HAP-1 (cell line): ENCODE measurements around the gene GRXCR2.
"Not testable (repeated sequence)": the region's sequence is repeated elsewhere in the genome, so short reads cannot be mapped to it uniquely, and the experiment has no call there.

Source experiments
- DNase-seq, 2 experiments: peaks; one replicate each; pipeline ENCODE4 v3.0.0-alpha.2; 2016 to 2020; ENCODE audit warnings: low spot score in 2 of 2
- H3K27me3 ChIP-seq: fragments of 250-450 bp; sonication (Bioruptor Pico); 2 replicates; pipeline ENCODE4 v1.5.1; 2020; ENCODE audit warnings: low read depth, mild to moderate bottlenecking, moderate library complexity
- H3K36me3 ChIP-seq: fragments of 250-450 bp; sonication (Bioruptor Pico); replicated peaks from 2 replicates; pipeline ENCODE4 v1.5.1; 2020; ENCODE audit warnings: mild to moderate bottlenecking
- H3K4me1 ChIP-seq: fragments of 250-450 bp; sonication (Bioruptor Pico); 2 replicates; pipeline ENCODE4 v1.5.1; 2020; ENCODE audit warnings: mild to moderate bottlenecking
- H3K4me3 ChIP-seq: fragments of 250-450 bp; sonication (Bioruptor Pico); 2 replicates; pipeline ENCODE4 v1.5.1; 2020; ENCODE audit warnings: mild to moderate bottlenecking, moderate library complexity
- H3K9me3 ChIP-seq: fragments of 250-450 bp; sonication (Bioruptor Pico); 2 replicates; pipeline ENCODE4 v1.5.1; 2020; ENCODE audit warnings: mild to moderate bottlenecking, moderate library complexity
- in situ Hi-C: fragments of 300-500 bp; cut with MboI; formaldehyde crosslinking; loops from 3 replicates; pipeline ENCODE4 v1.14.3; 2020; ENCODE audit warnings: low sequenced_read_pairs, inconsistent platforms, mixed read lengths

GRXCR2 gene

DNA sequence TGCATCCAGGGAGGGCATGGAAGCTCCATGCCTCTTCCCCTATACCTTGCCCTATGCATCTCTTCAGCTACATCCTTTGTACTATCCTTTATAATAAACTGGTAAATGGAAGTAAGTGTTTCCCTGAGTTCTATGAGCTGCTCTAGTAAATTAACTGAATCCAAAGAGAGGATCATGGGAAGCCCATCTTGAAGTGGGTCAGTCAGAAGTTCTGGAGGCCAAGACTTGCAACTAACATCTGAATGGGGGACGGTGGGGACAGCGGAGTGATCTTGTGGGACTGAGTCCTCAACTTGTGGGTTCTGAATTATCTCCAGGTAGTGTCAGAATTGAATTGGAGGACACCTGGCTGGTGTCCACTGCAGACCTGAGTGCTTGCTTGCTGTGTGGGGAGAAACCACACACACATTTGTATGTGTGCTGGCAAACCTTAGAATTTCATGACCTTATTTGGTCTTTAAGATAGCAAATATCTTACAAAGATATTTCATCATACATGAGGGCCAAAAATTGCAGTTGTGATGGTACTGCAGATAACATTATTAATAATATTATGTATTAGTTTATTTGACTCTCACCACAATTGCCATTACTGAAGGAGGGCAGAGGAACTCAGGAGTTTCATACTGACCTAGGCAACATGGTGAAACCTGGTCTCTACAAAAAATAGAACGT is 32.2 kb downstream of the GRXCR2 start:
- in situ Hi-C loops = loop anchor here (25.0 kb wide), 1 partner anchor 1603 kb away; no protein-coding TSS in a partner anchor
- no peaks in the 10 kb centered on the region for H3K9me3 ChIP-seq

GRCh38 chr5:145838276-145838675 is 34.5 kb downstream of the GRXCR2 start:
- H3K4me1 ChIP-seq = peaks cover 8% of the 10 kb centered on the region
- H3K36me3 ChIP-seq = no peaks in the 10 kb centered on the region
- in situ Hi-C loops = loop anchor here (10.0 to 25.0 kb wide), 2 partner anchors 207 to 1601 kb away; no protein-coding TSS in a partner anchor
- no peak for DNase-seq
- no peak overlapping the region for H3K4me3 ChIP-seq
- H3K9me3 ChIP-seq = no peaks in the 10 kb centered on the region
- H3K27me3 ChIP-seq = peaks cover 3% of the 10 kb centered on the region; the same call in 1 of the 2 replicates

More for the DNA sequence above, 32.2 kb downstream of the GRXCR2 start:
- no peak for DNase-seq
- no peak overlapping the region for H3K4me3 ChIP-seq
- H3K27me3 ChIP-seq = peaks cover 3% of the 10 kb centered on the region; the same call in 1 of the 2 replicates
- peaks cover 3% of the 10 kb centered on the region for H3K4me1 ChIP-seq
- no peaks in the 10 kb centered on the region for H3K36me3 ChIP-seq

DNA sequence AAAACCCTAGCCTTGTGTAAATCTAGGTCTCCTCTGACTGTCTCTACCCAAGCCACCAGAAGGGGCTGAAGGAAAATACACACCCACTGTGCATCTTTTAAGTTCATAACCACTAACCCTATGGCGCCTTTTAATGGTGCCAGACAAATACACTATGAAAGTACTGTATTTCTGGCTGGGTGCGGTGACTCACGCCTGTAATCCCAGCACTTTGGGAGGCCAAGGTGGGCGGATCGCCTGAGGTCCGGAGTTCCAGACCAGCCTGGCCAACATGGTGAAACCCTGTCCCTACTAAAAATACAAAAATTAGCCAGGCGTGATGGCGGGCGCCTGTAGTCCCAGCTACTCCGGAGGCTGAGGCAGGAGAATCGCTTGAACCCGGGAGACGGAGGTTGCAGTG is 36.6 kb downstream of the GRXCR2 start:
- not testable (repeated sequence) for H3K4me1 ChIP-seq, H3K9me3 ChIP-seq, H3K27me3 ChIP-seq, H3K36me3 ChIP-seq, DNase-seq, H3K4me3 ChIP-seq
- in situ Hi-C loops = loop anchor here (10.0 to 25.0 kb wide), 2 partner anchors 209 to 1599 kb away; no protein-coding TSS in a partner anchor

- Histone ChIP-seq H3K4me3 (peak overlapping the region; percentile 53), H3K27me3 (no peaks in the 10 kb centered on the region), H3K4me1 (peaks cover 8% of the 10 kb centered on the region), H3K9me3 (no peaks in the 10 kb centered on the region), H3K36me3 (no peaks in the 10 kb centered on the region)
- in situ Hi-C loops = loop anchor here (10.0 to 25.0 kb wide), 2 partner anchors 209 to 1599 kb away; no protein-coding TSS in a partner anchor
- DNase-seq = no peak
Observed at GRCh38 chr5:145835848-145836239, 37.0 kb downstream of the GRXCR2 start.

DNA sequence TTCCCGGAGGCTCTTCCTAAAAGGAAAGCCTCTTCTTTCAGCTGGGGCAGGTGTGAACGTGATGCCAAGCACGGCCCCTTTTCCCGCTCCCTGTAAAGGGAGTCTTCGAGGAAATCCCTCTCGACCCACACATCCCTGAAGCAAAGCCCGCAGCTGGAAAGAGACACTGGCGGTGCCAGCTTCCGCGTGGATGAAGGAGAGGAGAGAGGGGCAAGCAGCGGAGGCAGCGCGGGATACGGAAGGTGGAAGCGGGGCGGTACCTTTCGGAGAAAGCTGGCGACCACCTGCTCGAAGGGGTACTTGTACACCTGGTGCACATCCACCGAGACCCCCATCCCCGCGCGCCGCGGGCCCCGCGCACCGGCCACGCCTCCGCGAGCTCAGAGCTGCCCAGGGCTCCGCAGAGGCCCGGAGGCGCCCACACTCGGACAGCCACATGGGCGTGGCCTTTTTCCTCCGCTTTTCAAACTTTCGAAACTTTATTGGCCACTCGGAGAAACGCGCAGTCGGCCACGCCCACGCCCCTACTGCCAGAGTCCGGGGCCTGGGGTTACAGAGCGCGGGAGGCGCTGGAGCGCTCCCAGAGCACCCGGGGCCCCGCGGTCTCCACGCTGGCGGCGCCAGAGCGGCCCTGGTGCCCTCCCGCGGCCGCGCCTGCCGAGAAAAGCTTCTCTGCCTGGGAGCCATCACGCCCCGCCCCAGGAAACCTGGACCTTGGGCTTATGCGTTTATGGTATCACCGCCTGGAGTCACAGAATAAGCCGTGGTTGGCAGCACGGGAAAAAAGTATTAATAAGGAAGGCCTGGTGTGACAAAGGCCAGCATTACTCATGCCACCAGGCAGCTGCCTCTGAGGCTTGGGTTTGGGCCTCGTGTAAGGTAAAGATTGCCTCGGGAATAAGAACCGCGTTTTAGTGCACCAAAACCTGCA is 37.6 kb downstream of the GRXCR2 start, which contains the start of gene PRELID2:
Gene PRELID2, minus strand, starts transcription at position 426 of the 931 bp plus-strand sequence. Its CDS starts 91 bp downstream, at position 335.
- H3K9me3 ChIP-seq = no peaks in the 10 kb centered on the region
- no peaks in the 10 kb centered on the region for H3K36me3 ChIP-seq
- in situ Hi-C loops = loop anchor here (10.0 to 25.0 kb wide), 2 partner anchors 210 to 1598 kb away; no protein-coding TSS in a partner anchor
- DNase-seq = peak; percentile 92 to 95
- peak within 1 kb of the TSS; percentile 53 for H3K4me3 ChIP-seq
- peaks cover 11% of the 10 kb centered on the region for H3K4me1 ChIP-seq
- no peaks in the 10 kb centered on the region for H3K27me3 ChIP-seq

- H3K9me3 ChIP-seq = no peaks in the 10 kb centered on the region
- no peaks in the 10 kb centered on the region for H3K36me3 ChIP-seq
- peaks cover 17% of the 10 kb centered on the region for H3K4me1 ChIP-seq
- peak overlapping the region; percentile 53 for H3K4me3 ChIP-seq
- in situ Hi-C loops = loop anchor here (10.0 to 25.0 kb wide), 2 partner anchors 210 to 1597 kb away; no protein-coding TSS in a partner anchor
- no peaks in the 10 kb centered on the region for H3K27me3 ChIP-seq
- DNase-seq = no peak
Observed at GRCh38 chr5:145834554-145834916, 38.3 kb downstream of the GRXCR2 start.

DNA sequence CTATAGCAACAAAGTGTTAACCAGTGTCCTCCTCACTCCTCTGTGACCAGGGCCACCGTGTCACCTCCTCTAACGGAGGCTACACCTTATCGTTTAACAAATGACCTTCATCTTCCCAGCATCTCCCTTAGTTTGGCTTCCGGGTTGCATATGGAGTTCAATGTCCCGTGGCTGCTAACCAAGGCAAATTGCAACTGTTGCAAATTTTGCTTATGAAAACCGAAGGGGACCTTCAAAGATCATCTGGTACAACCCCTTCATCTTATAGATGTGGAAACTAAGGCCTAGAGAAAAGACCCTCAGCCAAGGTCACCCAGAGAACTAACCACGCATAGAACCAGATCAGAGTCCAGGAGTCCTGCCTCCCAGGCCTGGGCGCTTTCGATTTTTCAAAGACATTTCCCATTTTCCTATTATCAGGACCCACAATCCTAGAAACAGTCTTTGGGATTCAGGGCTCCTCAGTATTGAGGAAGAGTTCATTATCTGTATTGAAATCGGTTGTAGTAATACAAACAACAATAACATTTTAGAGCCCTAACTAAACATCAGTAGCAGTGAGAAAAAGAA is 39.1 kb downstream of the GRXCR2 start:
- Histone ChIP-seq H3K9me3 (no peaks in the 10 kb centered on the region), H3K4me3 (no peak overlapping the region), H3K4me1 (peaks cover 21% of the 10 kb centered on the region), H3K27me3 (no peaks in the 10 kb centered on the region), H3K36me3 (no peaks in the 10 kb centered on the region)
- DNase-seq = no peak
- in situ Hi-C loops = loop anchor here (10.0 to 25.0 kb wide), 2 partner anchors 211 to 1596 kb away; no protein-coding TSS in a partner anchor

DNA sequence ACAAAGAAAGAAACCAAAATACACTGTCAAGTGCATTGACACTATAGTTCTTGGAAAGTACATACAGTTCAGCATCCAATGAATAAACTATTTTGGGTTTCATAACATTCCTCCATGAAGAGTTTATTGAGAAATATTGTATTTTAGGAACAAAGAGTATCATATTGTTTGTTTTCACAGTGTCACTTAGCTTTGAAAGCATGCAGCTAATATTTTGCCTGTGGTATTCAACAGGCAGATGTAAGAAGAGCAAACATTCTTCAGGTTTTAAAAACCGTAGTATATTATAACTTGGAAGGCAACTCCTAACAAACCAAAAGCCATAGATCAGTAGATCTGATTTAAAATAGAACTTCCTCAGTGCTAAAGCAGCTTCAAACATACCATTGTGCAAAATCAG is 42.2 kb downstream of the GRXCR2 start:
- DNase-seq = no peak
- in situ Hi-C loops = loop anchor here (10.0 to 25.0 kb wide), 2 partner anchors 214 to 1593 kb away; no protein-coding TSS in a partner anchor
- peaks cover 29% of the 10 kb centered on the region for H3K4me1 ChIP-seq
- H3K36me3 ChIP-seq = no peaks in the 10 kb centered on the region
- no peak overlapping the region for H3K4me3 ChIP-seq
- no peaks in the 10 kb centered on the region for H3K27me3 ChIP-seq
- no peaks in the 10 kb centered on the region for H3K9me3 ChIP-seq

DNA sequence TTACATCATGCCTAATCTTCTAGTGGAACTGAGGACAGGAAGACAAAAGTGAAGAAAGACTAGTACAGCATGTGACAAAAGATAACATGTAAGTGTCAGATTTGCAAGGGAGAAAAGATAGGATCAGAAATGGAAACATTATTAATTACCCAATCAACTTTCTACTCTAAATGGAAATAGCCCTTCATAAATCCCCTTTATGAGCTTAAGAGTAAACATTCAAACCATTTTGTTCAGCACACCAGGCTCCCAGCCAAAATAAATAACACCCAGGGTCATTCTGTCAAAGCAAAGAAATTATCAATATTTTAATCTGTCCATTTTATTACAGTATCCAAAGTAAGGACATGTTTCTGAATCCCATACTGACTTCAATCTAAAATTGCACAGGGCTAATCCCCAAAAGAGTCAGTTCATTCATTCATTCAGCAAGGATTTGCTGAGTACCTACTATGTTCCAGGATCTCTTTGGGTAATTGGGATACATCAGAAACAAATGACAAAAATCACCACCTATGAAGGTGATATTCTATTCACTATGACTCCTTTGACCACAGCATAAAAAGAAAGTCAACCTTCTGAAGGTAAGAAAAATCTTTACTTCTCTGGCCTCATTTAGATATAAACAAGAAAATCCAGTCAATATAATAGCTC is 43.0 kb downstream of the GRXCR2 start:
- in situ Hi-C loops = loop anchor here (10.0 to 25.0 kb wide), 2 partner anchors 215 to 1593 kb away; no protein-coding TSS in a partner anchor
- Histone ChIP-seq H3K4me3 (no peak overlapping the region), H3K27me3 (no peaks in the 10 kb centered on the region), H3K9me3 (no peaks in the 10 kb centered on the region), H3K36me3 (no peaks in the 10 kb centered on the region), H3K4me1 (peaks cover 26% of the 10 kb centered on the region)
- peak; percentile 33 to 44 for DNase-seq

DNA sequence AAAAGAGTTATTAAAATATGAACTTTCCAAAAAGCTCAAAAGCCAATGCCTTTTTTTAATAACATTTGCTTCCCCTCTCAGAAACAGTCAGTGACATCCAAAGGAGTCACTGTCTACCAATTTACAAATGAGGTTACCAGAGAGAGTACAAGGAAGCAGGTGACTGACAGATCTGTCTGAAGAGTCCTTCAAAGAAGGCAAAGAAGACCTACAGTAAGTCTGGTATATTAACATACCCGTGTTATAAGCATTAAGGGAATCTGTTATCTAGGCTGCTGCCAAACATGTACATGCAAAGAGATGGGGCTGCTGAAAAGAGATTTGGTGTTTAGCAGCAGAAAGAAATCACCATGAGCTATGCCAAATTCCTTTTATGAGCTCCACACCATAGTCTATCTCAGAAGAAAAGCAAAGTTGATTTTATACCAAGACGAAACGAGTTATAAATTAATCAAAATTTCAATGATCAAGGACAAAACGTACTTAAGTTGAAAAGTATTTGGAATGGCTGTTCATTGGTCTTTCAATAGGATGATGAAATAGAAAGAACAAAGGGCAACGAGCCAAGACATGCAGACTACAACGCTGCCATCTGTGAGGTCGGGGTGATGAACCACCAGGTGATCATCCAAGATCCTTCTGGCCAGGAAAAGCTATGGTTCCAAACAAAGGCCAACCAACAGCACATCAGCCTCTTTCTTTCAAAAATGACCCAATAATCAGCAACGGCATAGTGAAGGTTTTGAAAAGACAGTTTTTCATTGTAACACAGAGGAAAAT is 45.7 kb downstream of the GRXCR2 start:
- Histone ChIP-seq H3K9me3 (no peaks in the 10 kb centered on the region), H3K36me3 (no peaks in the 10 kb centered on the region), H3K4me1 (peaks cover 23% of the 10 kb centered on the region), H3K27me3 (no peaks in the 10 kb centered on the region), H3K4me3 (no peak overlapping the region)
- DNase-seq = no peak
- in situ Hi-C loops = loop anchor here (25.0 kb wide), 1 partner anchor 1590 kb away; no protein-coding TSS in a partner anchor

DNA sequence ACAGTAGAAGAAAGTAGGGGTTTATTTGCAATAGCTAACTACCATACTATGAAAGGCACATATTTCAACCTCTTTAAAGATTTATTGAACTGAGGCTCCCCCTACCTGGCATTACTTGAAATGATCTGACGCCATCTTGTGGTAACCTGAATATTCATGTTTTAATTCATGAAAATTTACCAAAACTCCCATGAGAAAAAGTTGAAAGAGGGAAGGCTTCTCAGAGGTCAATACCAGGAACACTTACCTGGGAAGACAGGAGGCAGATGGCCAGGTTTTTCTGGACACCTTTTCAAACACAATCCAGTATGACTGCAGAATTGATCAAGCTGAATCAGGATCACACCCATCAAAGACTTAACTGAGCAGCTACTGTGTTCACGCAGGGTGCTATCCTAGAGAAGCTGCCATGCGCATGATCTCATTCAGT is 47.0 kb downstream of the GRXCR2 start:
- H3K36me3 ChIP-seq = no peaks in the 10 kb centered on the region
- no peak overlapping the region for H3K4me3 ChIP-seq
- H3K4me1 ChIP-seq = peaks cover 23% of the 10 kb centered on the region
- in situ Hi-C loops = loop anchor here (25.0 kb wide), 1 partner anchor 1588 kb away; no protein-coding TSS in a partner anchor
- H3K27me3 ChIP-seq = no peaks in the 10 kb centered on the region
- no peaks in the 10 kb centered on the region for H3K9me3 ChIP-seq
- DNase-seq = peak in 1 of 2 experiments; percentile 72

- no peak for DNase-seq
- in situ Hi-C loops = no loop called here
- Histone ChIP-seq H3K4me1 (peaks cover 10% of the 10 kb centered on the region), H3K27me3 (no peaks in the 10 kb centered on the region), H3K4me3 (no peak overlapping the region), H3K9me3 (no peaks in the 10 kb centered on the region), H3K36me3 (no peaks in the 10 kb centered on the region)
Observed at GRCh38 chr5:145824040-145824439, 48.8 kb downstream of the GRXCR2 start.
